Stimulated activated CD4-positive, alpha-beta T cell treated with anti-CD3 and anti-CD28 coated beads, TNF-alpha, amount 100 ng/mL, for 1 hour (primary cell): ENCODE measurements around the gene CILP2.

Experiments used
- DNase-seq, 3 donors: peaks; one replicate each; pipeline ENCODE4 v3.0.0-alpha.2; 2020; ENCODE audit warnings: low read depth in 3 of 3, low spot score in 1 of 3

The CILP2 gene

GRCh38 chr19:19543640-19544039, 5.6 kb downstream of the CILP2 start:
- no peak for DNase-seq

DNA sequence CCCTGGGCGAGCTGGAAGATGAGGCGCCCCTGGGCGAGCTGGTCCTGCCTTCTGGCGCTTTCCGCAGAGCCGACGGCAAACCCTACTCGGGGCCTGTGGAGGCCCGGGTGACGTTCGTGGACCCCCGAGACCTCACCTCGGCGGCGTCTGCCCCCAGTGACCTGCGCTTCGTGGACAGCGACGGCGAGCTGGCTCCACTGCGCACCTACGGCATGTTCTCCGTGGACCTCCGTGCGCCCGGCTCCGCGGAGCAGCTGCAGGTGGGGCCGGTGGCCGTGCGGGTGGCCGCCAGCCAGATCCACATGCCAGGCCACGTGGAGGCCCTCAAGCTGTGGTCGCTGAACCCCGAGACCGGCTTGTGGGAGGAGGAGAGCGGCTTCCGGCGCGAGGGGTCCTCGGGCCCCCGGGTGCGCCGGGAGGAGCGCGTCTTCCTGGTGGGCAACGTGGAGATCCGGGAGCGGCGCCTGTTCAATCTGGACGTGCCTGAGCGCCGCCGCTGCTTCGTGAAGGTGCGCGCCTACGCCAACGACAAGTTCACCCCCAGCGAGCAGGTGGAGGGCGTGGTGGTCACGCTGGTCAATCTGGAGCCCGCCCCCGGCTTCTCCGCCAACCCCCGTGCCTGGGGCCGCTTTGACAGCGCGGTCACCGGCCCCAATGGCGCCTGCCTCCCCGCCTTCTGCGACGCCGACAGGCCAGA, 6.3 kb downstream of the CILP2 start:
- no peak for DNase-seq

DNA sequence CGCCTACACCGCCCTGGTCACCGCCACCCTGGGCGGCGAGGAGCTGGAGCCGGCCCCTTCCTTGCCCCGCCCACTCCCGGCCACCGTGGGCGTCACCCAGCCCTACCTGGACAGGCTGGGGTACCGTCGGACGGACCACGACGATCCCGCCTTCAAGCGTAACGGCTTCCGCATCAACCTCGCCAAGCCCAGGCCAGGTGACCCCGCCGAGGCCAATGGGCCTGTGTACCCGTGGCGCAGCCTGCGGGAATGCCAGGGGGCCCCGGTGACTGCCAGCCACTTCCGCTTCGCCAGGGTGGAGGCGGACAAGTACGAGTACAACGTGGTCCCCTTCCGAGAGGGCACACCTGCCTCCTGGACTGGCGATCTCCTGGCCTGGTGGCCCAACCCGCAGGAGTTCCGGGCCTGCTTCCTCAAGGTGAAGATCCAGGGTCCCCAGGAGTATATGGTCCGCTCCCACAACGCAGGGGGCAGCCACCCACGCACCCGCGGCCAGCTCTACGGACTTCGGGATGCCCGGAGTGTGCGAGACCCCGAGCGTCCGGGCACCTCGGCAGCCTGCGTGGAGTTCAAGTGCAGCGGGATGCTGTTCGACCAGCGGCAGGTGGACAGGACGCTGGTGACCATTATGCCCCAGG, 7.0 kb downstream of the CILP2 start:
- DNase-seq: no peak

- no peak for DNase-seq
These were observed 7.6 kb downstream of the CILP2 start for GRCh38 chr19:19545707-19546106.

- DNase-seq: no peak
These were observed 8.7 kb downstream of the CILP2 start for GRCh38 chr19:19546751-19547162.

DNA sequence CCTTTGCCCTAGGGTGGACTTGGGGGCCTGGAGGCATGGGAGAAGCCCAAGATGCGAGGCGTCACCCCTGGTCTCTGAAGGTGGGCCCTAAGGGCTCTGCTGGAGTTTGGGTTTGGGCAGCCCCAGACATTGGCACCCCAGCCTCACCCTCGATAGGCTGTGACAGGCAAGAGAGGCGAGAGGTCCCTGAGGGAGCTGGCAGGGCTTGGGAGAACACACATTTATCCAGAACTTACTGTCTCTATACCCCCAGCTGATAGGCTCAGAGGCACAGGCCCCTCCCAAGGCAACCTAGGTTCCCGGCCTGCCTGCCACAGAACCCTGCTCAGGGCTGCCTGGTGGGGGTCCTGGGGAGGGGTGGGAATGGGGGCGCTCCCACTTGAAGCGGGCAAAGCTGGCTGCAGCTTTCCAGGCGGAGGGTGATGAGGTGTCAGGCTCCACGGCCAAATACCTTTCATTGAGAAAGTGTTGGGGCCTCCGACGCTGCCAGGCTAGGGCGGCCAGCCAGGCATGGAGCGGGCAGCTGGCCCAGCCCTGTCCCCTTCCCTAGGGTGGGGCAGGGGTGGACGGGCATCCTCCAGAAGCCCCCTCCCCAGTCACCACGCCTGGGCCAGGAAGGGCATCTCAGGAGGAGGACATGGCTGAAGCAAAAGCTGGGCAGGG, 9.7 kb downstream of the CILP2 start:
- DNase-seq: no peak

- DNase-seq: no peak
These were observed 11.1 kb downstream of the CILP2 start for GRCh38 chr19:19548915-19549759.

- no peak for DNase-seq
These were observed 11.9 kb downstream of the CILP2 start for GRCh38 chr19:19549804-19550464.

DNA sequence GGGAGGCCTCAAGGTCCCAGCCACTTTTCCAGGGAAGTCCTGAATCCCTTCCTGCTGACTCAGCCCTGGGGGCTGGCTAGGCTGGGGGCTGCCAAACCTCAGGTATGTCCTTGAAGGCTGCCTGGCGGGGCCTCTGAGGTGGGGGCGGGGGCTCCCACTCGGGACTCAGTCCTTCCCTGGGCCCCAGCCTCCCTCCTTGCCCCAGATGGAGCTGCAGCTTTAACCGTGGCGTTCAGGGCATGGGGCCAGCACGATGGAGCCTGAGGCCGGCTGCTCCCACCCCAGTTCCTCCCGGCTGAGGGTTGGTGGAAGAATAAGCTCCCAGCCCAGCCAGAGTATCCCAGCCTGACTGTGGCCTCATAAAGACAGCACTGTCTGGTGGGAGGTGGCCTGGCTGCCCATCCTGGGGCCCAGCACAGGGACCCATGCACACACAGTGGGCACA, 12.4 kb downstream of the CILP2 start:
- DNase-seq: no peak

- DNase-seq: no peak
These were observed 13.1 kb downstream of the CILP2 start for GRCh38 chr19:19550972-19551852.

GRCh38 chr19:19551853-19552192, 13.8 kb downstream of the CILP2 start:
- no peak for DNase-seq

DNA sequence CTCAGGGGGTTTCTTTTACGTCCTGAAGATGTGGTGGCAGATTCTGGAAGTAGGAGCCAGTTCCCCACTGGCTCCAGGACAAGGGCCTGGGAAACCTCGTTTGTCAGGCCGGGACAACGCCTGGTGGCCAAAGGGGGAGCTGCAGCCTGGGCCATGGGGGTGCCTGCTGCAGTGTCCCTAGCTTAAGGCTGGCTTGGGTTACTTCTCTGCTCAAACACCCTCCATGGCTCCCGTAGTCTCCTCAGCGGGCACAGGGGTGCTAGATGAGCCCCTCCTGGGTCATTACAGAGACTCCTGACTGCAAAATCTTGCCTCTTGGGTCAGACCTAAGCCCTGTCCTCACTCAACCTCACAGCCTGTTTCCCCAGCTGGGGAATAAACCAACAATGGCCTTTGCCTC, 14.7 kb downstream of the CILP2 start:
- no peak for DNase-seq

DNA sequence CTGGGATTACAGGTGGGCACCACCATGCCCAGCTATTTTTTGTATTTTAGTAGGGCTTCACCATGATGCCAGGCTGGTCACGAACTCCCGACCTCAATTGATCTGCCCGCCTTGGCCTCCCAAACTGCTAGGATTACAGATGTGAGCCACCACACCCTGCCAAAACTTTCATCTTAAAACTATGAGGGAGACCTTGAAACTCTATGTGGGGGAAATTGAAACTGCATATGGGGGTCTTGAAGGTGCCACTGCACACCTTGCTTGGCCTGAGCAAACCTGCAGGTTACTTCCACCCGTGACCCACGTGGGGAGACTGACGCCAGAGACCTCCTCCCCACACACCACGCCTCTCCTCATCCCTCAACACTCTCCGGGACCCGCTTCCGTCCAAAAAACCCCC, 15.6 kb downstream of the CILP2 start:
- no peak for DNase-seq

DNA sequence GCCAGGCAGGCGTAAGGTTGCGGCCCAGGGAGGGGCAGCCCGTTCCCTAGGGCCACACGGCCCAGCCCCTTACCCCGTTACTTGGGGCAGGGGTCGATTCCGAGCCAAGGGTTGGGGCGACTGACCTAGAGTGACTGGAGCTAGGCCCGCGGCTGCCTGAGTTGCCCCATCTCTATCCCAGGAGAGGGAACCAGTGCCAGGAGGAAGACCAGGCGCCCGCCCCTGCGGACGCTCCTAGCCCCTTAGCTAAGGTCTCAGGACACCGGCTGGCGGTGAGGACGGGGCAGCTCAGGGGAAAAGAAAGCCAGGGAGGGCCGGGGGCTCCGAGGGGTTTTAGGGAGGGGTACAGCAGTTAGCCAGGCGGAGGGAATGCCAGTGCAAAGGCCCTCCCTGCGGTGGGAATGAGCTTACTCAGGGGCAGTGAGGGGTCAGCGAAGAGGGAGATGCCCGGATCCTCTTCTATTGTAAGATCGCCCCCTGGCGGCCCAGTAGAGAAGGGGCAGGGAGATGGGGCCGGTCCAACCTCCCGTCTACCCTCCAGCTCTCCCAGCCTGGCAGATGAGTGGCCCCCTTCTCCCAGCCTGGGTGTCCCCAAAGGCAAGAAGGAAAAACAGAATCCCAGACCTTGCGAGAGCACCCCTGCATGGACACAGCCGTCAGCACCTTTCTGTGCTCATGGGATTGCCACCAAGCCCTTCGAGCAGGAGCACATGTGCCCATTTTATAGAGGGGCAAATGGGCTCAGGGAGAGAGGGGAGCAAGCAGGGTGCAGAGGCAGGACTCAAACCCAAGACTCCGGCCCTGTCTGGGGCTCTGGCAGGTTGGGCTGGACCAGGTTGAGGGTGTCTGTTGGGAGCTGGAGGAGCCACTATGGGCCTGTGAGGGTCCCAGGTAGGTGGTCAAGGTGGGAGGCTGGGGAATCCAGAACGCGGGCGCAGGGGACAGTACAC, 16.3 kb downstream of the CILP2 start:
- DNase-seq: peak in 1 of 3 donors; percentile 60

- DNase-seq: no peak
These were observed 20.0 kb downstream of the CILP2 start for GRCh38 chr19:19558055-19558454.

GRCh38 chr19:19558636-19559035, 20.6 kb downstream of the CILP2 start:
- no peak for DNase-seq

- no peak for DNase-seq
These were observed 21.9 kb downstream of the CILP2 start for GRCh38 chr19:19559931-19560330.

DNA sequence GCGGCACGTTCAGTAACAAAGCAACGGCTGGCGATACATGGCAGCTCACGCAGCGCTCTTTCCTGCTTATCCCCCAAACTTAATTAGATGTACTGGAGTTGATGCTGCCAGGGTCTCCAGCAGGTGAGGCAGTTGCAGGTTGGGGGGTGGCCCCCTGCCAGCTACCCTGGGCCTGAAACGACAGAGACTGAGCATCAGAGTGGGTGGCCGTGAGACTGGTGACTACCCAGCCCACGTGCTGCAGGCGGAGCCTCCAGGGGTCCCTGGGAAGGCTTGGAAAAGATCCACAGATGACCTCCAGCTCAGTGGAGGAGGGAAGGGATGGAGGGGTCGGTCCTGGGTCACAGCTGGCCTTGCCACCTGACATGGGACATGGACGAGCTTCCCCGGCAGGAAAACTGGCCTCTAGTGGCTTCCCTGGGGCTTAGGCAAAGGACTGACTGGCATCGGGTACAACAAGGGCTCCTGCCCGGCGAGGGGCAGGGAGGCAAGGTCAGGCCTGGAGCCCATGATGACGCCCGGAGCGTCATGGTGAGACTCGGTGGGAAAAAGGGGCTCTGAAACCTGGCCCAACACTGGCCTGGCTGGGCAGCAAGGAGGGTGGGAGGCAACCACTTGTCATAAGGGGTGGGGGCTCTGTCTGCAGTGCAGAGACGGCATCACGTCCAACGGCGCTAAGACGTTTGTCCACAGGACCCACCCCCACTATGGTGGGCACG, 24.0 kb downstream of the CILP2 start:
- DNase-seq: no peak
